ENCODE data around the gene ZSCAN12.
"Not testable (repeated sequence)": the region's sequence is repeated elsewhere in the genome, so short reads cannot be mapped to it uniquely, and the experiment has no call there.

DNA sequence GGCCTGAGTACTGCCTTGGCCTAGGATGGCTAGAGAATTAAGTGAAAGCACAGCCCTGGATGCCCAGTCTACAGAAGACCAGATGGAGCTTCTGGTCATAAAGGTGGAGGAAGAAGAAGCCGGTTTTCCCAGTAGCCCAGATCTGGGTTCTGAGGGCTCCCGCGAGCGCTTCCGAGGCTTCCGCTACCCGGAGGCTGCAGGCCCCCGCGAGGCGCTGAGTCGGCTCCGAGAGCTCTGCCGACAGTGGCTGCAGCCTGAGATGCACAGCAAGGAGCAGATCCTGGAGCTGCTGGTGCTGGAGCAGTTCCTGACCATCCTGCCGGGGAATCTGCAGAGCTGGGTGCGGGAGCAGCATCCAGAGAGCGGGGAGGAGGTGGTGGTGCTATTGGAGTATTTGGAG lies 40.0 kb downstream of the ZSCAN12 start:
- not testable (repeated sequence) for TF ChIP-seq POLR2AphosphoS5, CTCF, POLR2A (IDR thresholded peaks at IDR 0.05)

Measured in upper lobe of left lung (tissue), 4 donors.